ENCODE data around the gene LRMDA. TPM values are rescaled to one million over a fixed set of nuclear protein-coding genes. Genes with fewer than 3 reads are reported as not detected.

Gene LRMDA
- total and polyA plus RNA-seq, 2 of the 8 experiments (the other 6 are each of a cell fraction or from before 2014, with no cell fraction given) = 0.86 to 2.8 TPM

DNA sequence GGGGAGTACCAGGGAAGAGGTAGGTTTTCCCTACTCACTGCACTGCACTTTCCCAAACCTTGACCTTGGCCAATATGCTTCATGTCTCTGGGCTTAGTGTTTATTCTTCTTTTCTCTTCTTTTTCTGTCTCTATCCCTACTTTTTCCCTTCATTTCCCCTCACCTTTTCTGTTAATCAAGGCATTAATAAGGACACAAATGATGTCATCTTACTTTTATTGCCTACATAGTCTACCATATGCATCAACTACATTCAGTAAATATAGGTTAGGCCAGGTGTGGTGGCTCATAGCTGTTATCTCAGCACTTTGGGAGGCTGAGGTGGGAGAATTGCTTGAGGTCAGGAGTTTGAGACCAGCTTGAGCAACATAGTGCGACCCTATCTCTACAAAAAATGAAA is 16.9 kb upstream of the LRMDA start:
- Histone ChIP-seq H3K23ac (ENCODE audit: insufficient read length) (no peak overlapping the region), H3K23me2 (ENCODE audit: low read depth, low read length) (peaks cover 5% of the 10 kb centered on the region; the same call in 1 of the 2 replicates), H3K27me3 (replicated peaks in 1 of 4; ENCODE audit: control insufficient read depth in 3 of 4, extremely low read depth in 1 of 4, insufficient read depth in 3 of 4, low read length in 3 of 4) (peaks cover 82 to 100% (median 97%) of the 10 kb centered on the region in 4 experiments), H3K4me2 (ENCODE audit: insufficient read depth in 1 of 2, low read depth in 2 of 2, low read length in 2 of 2) (no peak overlapping the region), H2BK120ac (replicated peaks; ENCODE audit: low read depth, low read length) (no peak overlapping the region), H4K8ac (ENCODE audit: extremely low read depth, insufficient read depth, low read length) (no peak overlapping the region), H3K79me2 (ENCODE audit: control insufficient read depth in 1 of 2, insufficient read depth in 2 of 2, low read length in 2 of 2) (no peaks in the 10 kb centered on the region), H3K4me3 (ENCODE audit: extremely low read depth in 1 of 4, insufficient read depth in 2 of 4, low read depth in 3 of 4, low read length in 4 of 4) (no peak overlapping the region), H2AFZ (ENCODE audit: low read length) (no peak overlapping the region), H2AK5ac (ENCODE audit: low read depth, low read length) (no peak overlapping the region), H4K91ac (replicated peaks; ENCODE audit: insufficient read length, low read length) (no peak overlapping the region), H3K56ac (replicated peaks; ENCODE audit: insufficient read length, low read depth, low read length) (no peak overlapping the region), H2BK12ac (ENCODE audit: low read depth, low read length) (no peak overlapping the region), H2BK20ac (ENCODE audit: low read length) (no peak overlapping the region), H3K79me1 (ENCODE audit: low read depth, low read length) (no peaks in the 10 kb centered on the region), H3K18ac (ENCODE audit: extremely low read depth, low read length) (no peak overlapping the region), H3K4ac (replicated peaks; ENCODE audit: insufficient read length, low read depth, low read length) (no peak overlapping the region), H2BK5ac (ENCODE audit: low read depth, low read length) (no peak overlapping the region), H3K14ac (ENCODE audit: insufficient read length) (no peak overlapping the region), H3K36me3 (ENCODE audit: control insufficient read depth in 2 of 4, insufficient read depth in 4 of 4, low read length in 3 of 4) (no peaks in the 10 kb centered on the region), H3K27ac (ENCODE audit: low read depth, low read length) (no peak overlapping the region), H4K5ac (ENCODE audit: insufficient read length, low read depth, low read length) (no peak overlapping the region), H2BK15ac (ENCODE audit: low read length) (no peak overlapping the region), H3K9ac (replicated peaks in 1 of 4; ENCODE audit: extremely low read depth in 1 of 4, low read depth in 3 of 4, low read length in 3 of 4) (no peak overlapping the region), H4K20me1 (replicated peaks in 1 of 2; ENCODE audit: control insufficient read depth in 1 of 2, insufficient read depth in 2 of 2, low read length in 2 of 2) (peaks cover 7 to 17% of the 10 kb centered on the region in 2 experiments), H3K9me3 (ENCODE audit: insufficient read depth in 2 of 2, low read depth in 1 of 2, low read length in 1 of 2) (no peaks in the 10 kb centered on the region), H3K4me1 (replicated peaks in 1 of 4; ENCODE audit: control insufficient read depth in 3 of 4, insufficient read depth in 4 of 4, low read length in 3 of 4) (peaks cover 3 to 9% (median 5%) of the 10 kb centered on the region in 4 experiments; a peak in 5 of 7 replicates)
- FAIRE-seq (no peak), DNase-seq (ENCODE audit: low read depth in 1 of 2, low spot score in 2 of 2) (no peak)
- 69% methylated on average over 1 of the region's 1 CpG; no CpG with 5 or more reads in 1 of the 2 experiments for whole genome bisulfite sequencing, 2 experiments (ENCODE audit: extremely low coverage in 1 of 2, insufficient coverage in 1 of 2, insufficient read length in 1 of 2, insufficient replicate concordance in 2 of 2, low coverage in 1 of 2, low lambda C conversion rate in 2 of 2, missing lambda C conversion rate in 1 of 2)
- TF ChIP-seq SUZ12 (IDR thresholded peaks at IDR 0.05; ENCODE audit: low read length) (0 out of 2 replicates have a peak, but pooled peaks have one; percentile 37), ZNF274 (IDR thresholded peaks at IDR 0.05; ENCODE audit: borderline replicate concordance, extremely low read depth, low read length) (no peak)
- ChIA-PET POLR2A (ENCODE audit: partially characterized antibody) (interaction anchor here (1.2 kb wide), 1 partner anchor 15 kb away, joined by 3 read pairs; no protein-coding TSS in a partner anchor), CTCF (ENCODE audit: partially characterized antibody) (interaction anchor here (0.7 to 1.4 kb wide), 4 partner anchors 9 to 237 kb away, joined by 3 to 4 read pairs (median 3); partner anchors contain the start of gene ZNF503)
